GM06990 (cell line): ENCODE measurements around the gene ATIC.
"Not testable (repeated sequence)": the region's sequence is repeated elsewhere in the genome, so short reads cannot be mapped to it uniquely, and the experiment has no call there.

ENCODE experiments used
- DNase-seq: peaks from one replicate; pipeline ENCODE4 v3.0.0-alpha.2; 2011; ENCODE audit not compliant: insufficient read length; ENCODE audit errors: extremely low read depth
- H3K27me3 ChIP-seq: replicated peaks from 2 replicates; pipeline ENCODE4 v1.6.0; 2011; ENCODE audit warnings: low read length; ENCODE audit not compliant: control insufficient read depth, insufficient read depth
- H3K36me3 ChIP-seq: 2 replicates; pipeline ENCODE4 v1.5.1; 2011; ENCODE audit warnings: low read length; ENCODE audit not compliant: control insufficient read depth, insufficient read depth
- H3K4me3 ChIP-seq: replicated peaks from 2 replicates; pipeline ENCODE4 v1.5.1; 2011; ENCODE audit warnings: low read depth, mild to moderate bottlenecking, control low read depth, low read length
- TF ChIP-seq, protein P1 (sequence below): IDR thresholded peaks from 2 replicates; pipeline ENCODE4 v1.5.1; 2011; ENCODE audit warnings: low read length, control low read depth, mild to moderate bottlenecking, inconsistent platforms; ENCODE audit not compliant: insufficient read depth, poor library complexity, severe bottlenecking

Gene ATIC

DNA sequence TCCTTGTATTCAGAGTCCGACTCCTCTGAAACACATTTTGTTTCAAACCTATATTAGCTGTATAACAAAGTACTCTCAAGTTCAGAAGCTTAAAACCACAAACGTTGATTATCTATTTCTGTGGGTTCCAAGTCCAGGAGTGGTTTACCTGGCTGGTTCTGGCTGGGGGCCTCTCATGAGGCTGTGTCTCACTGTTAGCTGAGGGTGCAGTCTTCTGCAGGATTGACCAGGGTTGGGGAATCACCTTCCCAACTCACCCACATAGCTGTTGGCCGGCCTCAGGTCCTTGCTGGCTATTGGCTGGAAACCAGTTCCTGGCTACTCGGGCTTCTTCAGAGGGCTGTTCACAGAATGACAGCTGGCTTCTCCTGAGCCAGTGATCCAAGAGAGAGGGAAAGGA, 18.0 kb upstream of the ATIC start:
- TF ChIP-seq, protein P1, sequence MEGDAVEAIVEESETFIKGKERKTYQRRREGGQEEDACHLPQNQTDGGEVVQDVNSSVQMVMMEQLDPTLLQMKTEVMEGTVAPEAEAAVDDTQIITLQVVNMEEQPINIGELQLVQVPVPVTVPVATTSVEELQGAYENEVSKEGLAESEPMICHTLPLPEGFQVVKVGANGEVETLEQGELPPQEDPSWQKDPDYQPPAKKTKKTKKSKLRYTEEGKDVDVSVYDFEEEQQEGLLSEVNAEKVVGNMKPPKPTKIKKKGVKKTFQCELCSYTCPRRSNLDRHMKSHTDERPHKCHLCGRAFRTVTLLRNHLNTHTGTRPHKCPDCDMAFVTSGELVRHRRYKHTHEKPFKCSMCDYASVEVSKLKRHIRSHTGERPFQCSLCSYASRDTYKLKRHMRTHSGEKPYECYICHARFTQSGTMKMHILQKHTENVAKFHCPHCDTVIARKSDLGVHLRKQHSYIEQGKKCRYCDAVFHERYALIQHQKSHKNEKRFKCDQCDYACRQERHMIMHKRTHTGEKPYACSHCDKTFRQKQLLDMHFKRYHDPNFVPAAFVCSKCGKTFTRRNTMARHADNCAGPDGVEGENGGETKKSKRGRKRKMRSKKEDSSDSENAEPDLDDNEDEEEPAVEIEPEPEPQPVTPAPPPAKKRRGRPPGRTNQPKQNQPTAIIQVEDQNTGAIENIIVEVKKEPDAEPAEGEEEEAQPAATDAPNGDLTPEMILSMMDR: no peak
- H3K36me3 ChIP-seq: no peaks in the 10 kb centered on the region
- H3K27me3 ChIP-seq: no peaks in the 10 kb centered on the region
- no peak overlapping the region for H3K4me3 ChIP-seq
- DNase-seq: no peak

DNA sequence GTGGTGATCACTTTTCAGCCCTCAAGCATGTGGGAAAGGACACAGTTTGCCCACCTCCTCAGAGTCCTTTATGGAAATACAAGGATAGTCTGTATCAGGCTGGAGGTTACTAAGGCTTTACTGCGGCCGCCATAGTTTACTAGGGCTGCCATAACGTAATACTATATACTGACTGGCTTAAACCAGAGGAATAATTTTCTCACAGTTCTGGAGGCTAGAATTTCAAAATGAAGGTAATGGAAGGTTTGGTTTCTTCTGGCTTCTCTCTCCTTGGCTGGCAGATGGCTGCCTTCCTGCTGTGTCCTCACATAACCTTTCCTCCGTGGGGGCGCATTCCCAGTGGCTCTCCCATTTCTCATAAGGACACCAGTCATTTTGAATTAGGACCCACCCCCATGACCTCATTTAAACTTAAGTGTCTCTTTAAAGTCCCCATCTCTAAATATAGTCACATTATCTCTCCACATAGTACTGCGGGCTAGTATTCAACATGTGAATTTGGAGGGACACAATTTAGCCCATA, 12.5 kb upstream of the ATIC start:
- DNase-seq: no peak
- H3K27me3 ChIP-seq: no peaks in the 10 kb centered on the region
- TF ChIP-seq, protein P1: no peak
- no peaks in the 10 kb centered on the region for H3K36me3 ChIP-seq
- H3K4me3 ChIP-seq: no peak overlapping the region

DNA sequence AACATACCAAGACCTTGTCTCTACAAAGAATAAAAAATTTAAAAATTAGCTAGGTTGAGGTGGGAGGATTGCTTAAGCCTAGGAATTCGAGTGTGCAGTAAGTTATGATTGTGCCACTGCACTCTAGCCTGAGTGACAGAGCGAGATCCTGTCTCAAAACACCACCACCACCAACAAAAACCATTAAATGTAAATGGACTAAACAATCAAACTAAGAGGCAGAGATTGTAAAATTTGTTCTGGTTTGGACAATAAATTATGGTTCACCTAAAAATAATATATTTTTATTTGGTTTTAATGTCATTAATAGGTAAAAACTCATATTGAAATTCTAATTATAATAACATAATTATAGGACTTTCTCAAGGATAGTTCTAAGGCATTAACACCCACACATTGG, 9.9 kb upstream of the ATIC start:
- no peak overlapping the region for H3K4me3 ChIP-seq
- no peaks in the 10 kb centered on the region for H3K27me3 ChIP-seq
- H3K36me3 ChIP-seq: no peaks in the 10 kb centered on the region
- TF ChIP-seq, protein P1: no peak
- no peak for DNase-seq

DNA sequence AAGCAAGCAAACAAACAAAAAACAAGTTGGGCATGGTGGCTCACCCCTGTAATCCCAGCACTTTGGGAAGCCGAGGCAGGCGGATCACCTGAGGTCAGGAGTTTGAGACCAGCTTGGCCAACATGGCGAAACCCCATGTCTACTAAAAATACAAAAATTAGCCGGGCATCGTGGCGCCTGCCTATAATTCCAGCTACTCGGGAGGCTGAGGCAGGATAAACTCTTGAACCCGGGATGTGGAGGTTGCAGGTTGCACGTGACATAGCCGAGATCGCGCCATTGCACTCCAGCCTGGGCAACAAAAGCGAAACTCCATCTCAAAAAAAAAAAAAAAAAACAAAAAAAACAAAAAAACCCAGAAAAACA, 617 bp upstream of the ATIC start:
- not testable (repeated sequence) for DNase-seq, H3K36me3 ChIP-seq, H3K27me3 ChIP-seq
- H3K4me3 ChIP-seq: peak overlapping the region; percentile 99

DNA sequence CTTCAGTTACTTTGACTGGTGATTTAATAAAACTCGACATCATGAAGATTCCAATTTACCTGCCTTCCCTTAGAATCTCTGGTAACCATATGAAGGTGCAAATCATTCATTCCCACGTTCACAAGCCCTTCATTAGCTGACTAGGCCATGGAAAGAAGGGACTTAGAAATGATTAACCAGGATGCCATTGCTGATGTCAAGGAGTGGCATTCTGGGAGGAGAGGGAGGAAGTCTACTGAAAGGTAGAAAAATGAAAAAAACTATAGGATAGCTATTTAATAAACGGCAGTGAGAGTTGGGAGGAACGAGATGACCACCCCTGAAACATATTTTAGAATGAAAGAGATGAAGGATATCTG, 1.4 kb downstream of the ATIC start:
- TF ChIP-seq, protein P1: no peak
- Histone ChIP-seq H3K27me3 (no peaks in the 10 kb centered on the region), H3K36me3 (peaks cover 3% of the 10 kb centered on the region; the same call in 1 of the 2 replicates), H3K4me3 (peak overlapping the region; percentile 99)
- no peak for DNase-seq

DNA sequence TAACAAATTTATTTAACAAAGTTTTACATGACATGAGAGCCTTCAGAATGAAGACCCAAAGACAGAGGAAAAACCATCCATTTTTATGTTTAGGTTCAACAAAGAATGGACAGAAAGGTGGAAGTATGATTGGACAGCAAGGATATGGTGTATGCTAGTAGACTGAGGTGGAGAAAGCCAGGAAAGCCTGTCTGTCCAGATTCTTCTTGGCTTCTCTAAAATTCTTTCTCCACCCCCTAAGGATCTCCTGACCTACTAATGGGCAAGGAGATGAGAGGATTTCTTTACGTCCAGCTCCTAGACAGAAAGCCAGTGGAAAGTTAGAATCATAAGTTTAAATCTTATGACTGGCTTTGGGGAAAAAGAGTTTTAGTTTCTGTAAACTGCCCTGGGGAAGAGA, 3.0 kb downstream of the ATIC start:
- DNase-seq: no peak
- peaks cover 4% of the 10 kb centered on the region; the same call in 1 of the 2 replicates for H3K36me3 ChIP-seq

More for the DNA sequence above, 3.0 kb downstream of the ATIC start:
- H3K27me3 ChIP-seq: no peaks in the 10 kb centered on the region
- TF ChIP-seq, protein P1: no peak
- H3K4me3 ChIP-seq: no peak overlapping the region
